Stimulated activated CD4-positive, alpha-beta T cell treated with anti-CD3 and anti-CD28 coated beads, Interleukin-2, amount 100 ng/mL, for 4 hours (primary cell): ENCODE data around the gene ATAT1.
"Not testable (repeated sequence)": the region's sequence is repeated elsewhere in the genome, so short reads cannot be mapped to it uniquely, and the experiment has no call there.

Experiments used
- DNase-seq: peaks from one replicate; pipeline ENCODE4 v3.0.0-alpha.2; 2020; ENCODE audit warnings: low read depth

ATAT1 gene

DNA sequence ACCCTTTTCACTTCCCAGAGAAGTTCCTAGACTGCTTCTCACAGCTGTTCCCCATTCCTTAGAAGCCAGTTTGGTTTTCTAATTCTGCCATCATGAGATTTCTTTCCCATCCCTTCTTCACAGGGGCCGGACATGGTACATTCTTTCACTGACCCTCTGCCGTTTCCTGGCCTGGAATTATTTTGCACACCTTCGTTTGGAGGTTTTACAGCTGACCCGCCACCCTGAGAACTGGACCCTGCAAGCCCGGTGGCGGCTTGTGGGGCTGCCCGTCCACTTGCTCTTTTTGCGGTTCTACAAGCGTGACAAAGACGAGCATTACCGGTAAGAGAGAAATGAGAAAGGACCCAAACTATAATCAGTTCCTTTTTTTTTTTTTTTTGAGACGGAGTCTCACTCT is 24.5 kb downstream of the ATAT1 start:
- DNase-seq, result no peak

- no peak for DNase-seq
These were observed 28.4 kb downstream of the ATAT1 start for GRCh38 chr6:30654798-30655742.

DNA sequence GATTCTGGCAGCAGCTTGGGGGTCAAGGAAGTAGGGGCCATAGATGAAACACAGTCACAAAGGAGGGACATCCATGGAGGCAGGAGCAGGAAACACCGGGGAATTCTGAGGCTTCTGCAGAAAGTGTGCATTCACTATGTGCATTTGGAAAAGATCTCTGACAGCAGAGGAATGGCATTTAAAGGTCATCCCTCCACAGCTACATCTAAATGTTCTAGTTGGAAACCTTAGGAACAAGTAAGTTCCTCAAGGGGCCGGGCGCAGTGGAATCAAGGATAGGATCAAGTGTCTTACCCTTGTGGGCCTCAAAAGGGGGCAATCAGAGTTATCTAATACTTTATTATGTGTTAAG is 29.0 kb downstream of the ATAT1 start:
- DNase-seq, result no peak

- no peak for DNase-seq
These were observed 29.8 kb downstream of the ATAT1 start for GRCh38 chr6:30656513-30656912.

- DNase-seq, result no peak
These were observed 30.8 kb downstream of the ATAT1 start for GRCh38 chr6:30657454-30657853.

GRCh38 chr6:30657922-30658321 is 31.2 kb downstream of the ATAT1 start:
- not testable (repeated sequence) for DNase-seq

GRCh38 chr6:30664994-30665767 is 38.5 kb downstream of the ATAT1 start:
- no peak for DNase-seq

GRCh38 chr6:30666300-30666699 is 39.6 kb downstream of the ATAT1 start:
- DNase-seq, result peak; percentile 52

- DNase-seq, result no peak
These were observed 44.3 kb downstream of the ATAT1 start for GRCh38 chr6:30670760-30671527.

DNA sequence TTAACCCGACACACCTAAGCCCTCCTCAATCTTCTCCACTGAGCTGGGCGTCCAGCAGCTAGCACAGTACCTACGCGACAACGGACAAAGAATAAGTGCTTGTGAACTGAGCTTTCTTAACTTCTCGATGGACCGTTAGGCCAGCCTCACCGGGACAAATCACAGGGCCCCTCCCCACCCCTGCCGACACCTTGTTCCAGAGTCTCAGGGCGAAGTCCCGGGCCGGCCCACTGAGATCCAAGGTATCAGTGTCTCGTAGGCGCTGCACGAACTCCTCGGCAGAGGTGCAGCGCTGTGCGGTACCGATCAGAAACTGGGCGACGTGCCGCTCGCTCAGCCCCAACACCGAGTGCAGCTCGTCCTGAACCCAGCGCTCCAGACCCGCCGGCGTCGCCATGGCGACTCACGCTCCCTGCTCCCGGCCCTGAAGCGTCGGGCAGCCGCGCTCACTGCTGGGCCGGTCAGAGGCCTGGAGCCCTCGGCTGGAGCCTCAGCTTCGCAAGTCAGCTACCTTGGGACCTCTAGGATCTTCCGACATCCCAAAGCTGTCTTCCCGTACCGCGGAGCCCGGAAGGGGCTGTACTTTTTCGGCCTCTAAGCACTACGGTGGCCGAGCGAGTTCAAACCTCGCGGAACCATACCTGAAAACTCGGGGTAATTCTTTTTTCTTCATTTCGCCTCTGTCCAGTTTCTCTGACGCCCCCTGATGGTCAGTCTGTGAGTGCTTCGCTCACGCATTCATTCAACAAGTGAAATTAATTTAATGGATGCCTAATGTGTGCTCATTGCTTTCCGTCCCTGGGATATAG is 46.0 kb downstream of the ATAT1 start, which contains the start of gene DHX16:
TSS of gene DHX16 (minus strand) at position 562 of the 809 bp plus-strand sequence. CDS start at position 397, 165 bp downstream.
- DNase-seq, result peak; percentile 83

DNA sequence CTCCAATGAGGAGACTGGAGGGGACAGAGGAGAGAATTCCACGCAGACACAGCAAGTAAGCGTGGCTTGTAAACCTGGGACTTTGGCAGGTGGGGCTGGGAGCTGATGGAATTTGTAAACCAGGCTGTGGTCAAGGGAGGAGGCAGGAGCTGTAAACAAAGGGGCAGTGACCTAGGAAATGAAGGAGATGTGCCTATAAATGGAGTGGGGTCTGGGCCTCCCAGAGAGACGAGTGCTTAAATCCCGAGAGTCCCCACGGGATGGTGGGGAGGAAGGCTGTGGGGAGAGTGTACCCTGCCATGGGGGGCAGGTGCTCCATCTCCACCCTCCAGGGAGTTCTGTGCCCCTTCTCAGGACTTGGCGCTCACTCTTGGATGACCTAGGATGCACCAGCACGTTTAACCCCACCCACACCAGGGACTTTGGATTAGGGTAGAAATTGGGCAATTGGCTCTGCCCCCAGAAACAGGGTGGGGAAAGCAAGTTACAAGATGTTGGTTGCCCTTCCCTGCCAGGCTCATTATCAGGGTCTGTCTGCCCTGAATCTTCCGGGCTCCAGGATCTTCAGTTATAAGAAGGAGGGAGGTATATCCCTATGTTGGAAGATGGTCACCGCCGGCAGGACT is 50.1 kb downstream of the ATAT1 start:
- DNase-seq, result no peak

GRCh38 chr6:30678964-30679726 is 52.5 kb downstream of the ATAT1 start:
- peak; percentile 83 for DNase-seq

GRCh38 chr6:30679765-30680535 is 53.3 kb downstream of the ATAT1 start:
- no peak for DNase-seq

DNA sequence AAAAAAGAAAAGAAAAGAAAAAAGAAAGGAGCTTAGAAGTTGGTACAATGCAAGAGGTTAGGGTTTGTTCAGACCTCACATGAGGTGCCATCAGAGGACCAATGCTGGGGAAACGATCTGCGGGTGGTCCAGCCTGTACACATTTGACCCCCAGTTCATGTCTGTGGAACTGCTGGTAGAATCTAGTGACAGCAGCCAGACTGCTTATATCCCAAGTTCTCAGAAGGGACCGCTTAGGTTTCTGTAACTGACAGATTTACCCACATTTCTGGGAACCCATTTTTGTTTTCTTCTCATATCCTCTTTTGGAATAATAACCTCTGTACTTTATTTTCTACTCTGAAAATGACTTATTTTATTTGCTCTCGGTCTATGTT is 55.1 kb downstream of the ATAT1 start:
- no peak for DNase-seq

DNA sequence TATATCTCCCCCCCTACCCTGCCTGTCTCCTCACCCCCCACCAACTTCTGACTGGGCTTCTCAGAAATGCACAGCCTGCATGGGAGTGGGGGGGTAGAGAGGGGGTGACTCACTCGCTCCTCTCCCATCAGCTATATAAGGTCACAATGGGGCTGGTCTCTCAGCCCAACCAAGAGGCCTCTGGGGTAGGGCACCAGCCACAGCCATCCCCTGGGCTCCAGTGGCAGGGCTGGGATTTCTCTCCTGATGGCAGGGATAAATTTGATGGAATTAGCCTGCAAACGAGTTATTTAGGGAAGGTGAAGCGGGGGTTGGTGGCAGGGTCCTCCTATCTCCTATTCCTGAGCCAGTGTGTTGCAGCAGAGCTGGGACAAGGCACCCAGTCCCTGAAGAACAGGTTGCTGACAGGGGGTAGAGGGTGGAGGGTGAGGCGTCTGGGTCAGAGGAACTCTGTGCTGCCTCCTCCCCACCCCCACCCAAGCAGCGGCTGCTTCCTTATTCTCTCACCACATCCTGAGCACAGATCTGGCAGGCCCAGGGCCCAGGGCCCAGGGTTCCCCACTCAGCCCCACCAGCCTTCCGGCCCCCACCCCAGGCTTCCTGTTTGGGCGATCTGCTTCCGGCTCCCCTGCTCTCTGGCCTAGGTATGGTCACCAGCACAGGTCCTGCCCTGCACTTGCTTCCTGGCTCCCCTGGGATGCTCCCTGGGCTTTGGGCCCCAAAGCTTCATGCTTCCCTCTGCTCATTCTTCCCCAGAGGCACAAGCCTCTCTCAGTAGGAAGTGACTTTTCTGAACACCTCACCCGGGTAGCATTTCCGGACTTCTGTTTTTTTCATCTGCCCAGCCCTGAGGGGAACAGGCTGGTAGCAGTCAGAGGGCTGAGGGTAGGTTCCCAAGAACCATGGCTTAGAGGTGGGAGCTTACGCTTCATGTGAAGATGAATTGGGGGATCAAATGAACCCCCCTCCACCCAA is 55.8 kb downstream of the ATAT1 start:
- peak; percentile 86 for DNase-seq

DNA sequence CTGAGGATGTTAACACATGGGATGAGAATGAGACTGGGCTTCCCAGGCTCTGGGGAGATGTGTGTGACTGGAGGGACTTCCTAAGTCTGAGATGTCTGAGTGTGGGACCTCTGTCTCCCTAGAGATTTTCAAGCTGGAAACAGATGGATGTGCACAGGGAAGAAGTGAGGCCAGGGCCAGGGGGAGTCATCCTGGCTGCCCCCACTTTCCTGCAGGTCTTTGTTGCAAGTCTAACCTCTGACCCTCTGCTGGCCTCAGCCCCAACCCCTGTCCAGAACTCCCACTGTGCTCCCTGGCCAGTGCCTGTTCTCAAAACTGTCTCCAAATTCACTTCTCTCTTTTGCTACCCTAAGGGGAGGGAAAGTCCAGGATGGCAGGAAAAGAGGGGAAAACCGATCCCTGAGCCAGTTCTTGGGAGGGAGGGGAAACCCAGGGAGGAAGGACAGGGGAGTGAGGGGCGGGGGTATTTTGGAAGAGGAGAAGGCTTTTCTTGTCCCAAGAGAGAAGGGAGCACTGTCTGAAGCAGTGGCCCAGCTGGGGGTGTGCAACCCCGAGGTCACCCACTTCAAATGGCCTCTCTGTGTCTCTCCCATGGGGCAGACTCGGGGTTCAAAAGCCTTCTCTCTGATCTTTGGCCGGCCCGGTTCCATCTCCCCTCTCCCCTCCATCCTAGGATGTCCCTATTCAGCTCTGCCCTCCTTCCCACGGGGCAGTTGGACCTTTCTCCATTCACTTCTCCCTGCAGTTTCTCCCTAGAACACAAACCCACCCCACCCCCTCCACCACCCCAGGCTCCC is 56.7 kb downstream of the ATAT1 start:
- DNase-seq, result no peak

DNA sequence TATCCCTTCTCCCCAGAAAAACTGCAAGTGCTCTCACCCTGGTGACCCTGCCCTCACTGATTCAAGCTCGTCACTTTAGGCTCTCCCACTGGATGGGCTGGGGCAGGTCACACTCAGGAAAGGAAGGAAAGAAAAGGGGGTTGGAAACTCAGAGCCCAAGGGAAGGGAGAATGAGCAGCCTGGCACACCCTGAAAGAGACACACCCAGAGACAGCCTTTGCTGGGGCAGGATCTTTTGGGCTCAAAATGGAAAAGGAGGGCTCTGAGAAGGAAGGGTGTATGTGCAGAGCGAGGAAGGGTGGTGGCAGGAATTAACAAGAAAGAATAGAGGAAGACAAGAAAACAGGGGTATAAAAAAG is 57.3 kb downstream of the ATAT1 start:
- DNase-seq, result no peak
